Measurements from ENCODE around the gene NKX2-1.

The NKX2-1 gene

GRCh38 chr14:36517242-36518030, 2.6 kb downstream of the NKX2-1 start:
- DNase-seq (ENCODE audit: low spot score), result no peak

- DNase-seq (ENCODE audit: low spot score), result no peak
Measured at GRCh38 chr14:36516719-36517241, 3.3 kb downstream of the NKX2-1 start.

GRCh38 chr14:36515896-36516718, 3.9 kb downstream of the NKX2-1 start:
- DNase-seq (ENCODE audit: low spot score), result no peak

- no peak for DNase-seq (ENCODE audit: low spot score)
Measured at GRCh38 chr14:36515105-36515593, 4.9 kb downstream of the NKX2-1 start.

GRCh38 chr14:36514278-36515104, 5.5 kb downstream of the NKX2-1 start:
- no peak for DNase-seq (ENCODE audit: low spot score)

GRCh38 chr14:36513451-36514277, 6.4 kb downstream of the NKX2-1 start:
- DNase-seq (ENCODE audit: low spot score), result no peak

GRCh38 chr14:36513012-36513420, 7.0 kb downstream of the NKX2-1 start:
- DNase-seq (ENCODE audit: low spot score), result no peak

- no peak for DNase-seq (ENCODE audit: low spot score)
Measured at GRCh38 chr14:36512585-36513003, 7.4 kb downstream of the NKX2-1 start.

GRCh38 chr14:36511981-36512584, 7.9 kb downstream of the NKX2-1 start:
- DNase-seq (ENCODE audit: low spot score), result no peak

GRCh38 chr14:36510874-36511273, 9.2 kb downstream of the NKX2-1 start:
- DNase-seq (ENCODE audit: low spot score), result no peak

GRCh38 chr14:36510078-36510799, 9.8 kb downstream of the NKX2-1 start:
- DNase-seq (ENCODE audit: low spot score), result no peak

GRCh38 chr14:36509069-36509917, 10.7 kb downstream of the NKX2-1 start:
- no peak for DNase-seq (ENCODE audit: low spot score)

GRCh38 chr14:36508418-36509068, 11.5 kb downstream of the NKX2-1 start:
- no peak for DNase-seq (ENCODE audit: low spot score)

GRCh38 chr14:36507847-36508417, 12.1 kb downstream of the NKX2-1 start:
- DNase-seq (ENCODE audit: low spot score), result no peak

GRCh38 chr14:36506732-36507614, 13.1 kb downstream of the NKX2-1 start:
- DNase-seq (ENCODE audit: low spot score), result no peak

- no peak for DNase-seq (ENCODE audit: low spot score)
Measured at GRCh38 chr14:36505892-36506731, 13.9 kb downstream of the NKX2-1 start.

All from hepatic stellate cell (primary cell).